Epithelial cell of esophagus (primary cell): ENCODE measurements around the gene SUSD4.
A peak's percentile ranks its signal among the peaks of the same experiment; 100 is the strongest.
"Not testable (repeated sequence)": the region's sequence is repeated elsewhere in the genome, so short reads cannot be mapped to it uniquely, and the experiment has no call there.

Experiments used
- DNase-seq: peaks from one replicate; pipeline ENCODE4 v3.0.0; 2010; ENCODE audit warnings: low read depth
- H3K4me3 ChIP-seq: 2 replicates; pipeline ENCODE4 v1.5.1; 2011; ENCODE audit warnings: mild to moderate bottlenecking, low read length, control low read depth
- TF ChIP-seq, protein P1 (sequence below): IDR thresholded peaks from 2 replicates; pipeline ENCODE4 v1.5.1; 2011; ENCODE audit warnings: low read depth, mild to moderate bottlenecking, low read length, control low read depth, inconsistent platforms; ENCODE audit not compliant: insufficient read depth; ENCODE audit errors: missing control alignments

SUSD4 gene

DNA sequence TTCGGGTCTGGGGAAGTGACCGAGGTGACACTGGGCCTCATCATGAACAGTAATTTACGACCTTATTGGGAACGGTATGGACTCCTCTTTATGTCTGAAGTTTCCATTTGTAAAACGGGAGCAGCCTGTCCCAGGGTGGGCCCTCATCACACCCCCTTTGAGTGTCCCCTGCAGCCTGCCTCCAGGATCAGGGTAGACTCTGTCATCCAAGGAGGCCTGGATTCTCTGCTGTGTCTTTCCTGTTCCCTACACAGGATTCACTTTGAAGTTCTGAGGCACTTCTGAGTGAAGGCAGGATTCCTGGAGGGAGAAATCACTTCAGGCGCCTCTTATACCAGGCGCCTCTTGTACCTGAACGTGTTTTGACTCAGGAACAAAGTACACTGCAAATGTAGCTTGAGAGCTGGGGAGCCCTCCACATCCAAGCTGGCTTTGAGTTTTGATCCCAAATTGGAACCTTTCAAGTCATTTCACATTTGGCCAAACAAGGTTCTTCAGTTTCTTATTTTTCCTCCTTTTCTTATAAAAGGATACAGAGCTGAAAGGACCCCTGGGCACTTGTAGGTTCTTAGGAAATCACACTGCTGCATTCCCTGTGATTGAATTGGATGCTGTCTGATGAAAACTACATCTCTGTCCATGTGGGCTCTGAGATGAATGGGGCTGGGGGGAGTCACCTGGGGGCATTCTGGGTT lies 106.0 kb downstream of the SUSD4 start:
- H3K4me3 ChIP-seq: no peak overlapping the region
- TF ChIP-seq, protein P1, sequence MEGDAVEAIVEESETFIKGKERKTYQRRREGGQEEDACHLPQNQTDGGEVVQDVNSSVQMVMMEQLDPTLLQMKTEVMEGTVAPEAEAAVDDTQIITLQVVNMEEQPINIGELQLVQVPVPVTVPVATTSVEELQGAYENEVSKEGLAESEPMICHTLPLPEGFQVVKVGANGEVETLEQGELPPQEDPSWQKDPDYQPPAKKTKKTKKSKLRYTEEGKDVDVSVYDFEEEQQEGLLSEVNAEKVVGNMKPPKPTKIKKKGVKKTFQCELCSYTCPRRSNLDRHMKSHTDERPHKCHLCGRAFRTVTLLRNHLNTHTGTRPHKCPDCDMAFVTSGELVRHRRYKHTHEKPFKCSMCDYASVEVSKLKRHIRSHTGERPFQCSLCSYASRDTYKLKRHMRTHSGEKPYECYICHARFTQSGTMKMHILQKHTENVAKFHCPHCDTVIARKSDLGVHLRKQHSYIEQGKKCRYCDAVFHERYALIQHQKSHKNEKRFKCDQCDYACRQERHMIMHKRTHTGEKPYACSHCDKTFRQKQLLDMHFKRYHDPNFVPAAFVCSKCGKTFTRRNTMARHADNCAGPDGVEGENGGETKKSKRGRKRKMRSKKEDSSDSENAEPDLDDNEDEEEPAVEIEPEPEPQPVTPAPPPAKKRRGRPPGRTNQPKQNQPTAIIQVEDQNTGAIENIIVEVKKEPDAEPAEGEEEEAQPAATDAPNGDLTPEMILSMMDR: no peak

DNA sequence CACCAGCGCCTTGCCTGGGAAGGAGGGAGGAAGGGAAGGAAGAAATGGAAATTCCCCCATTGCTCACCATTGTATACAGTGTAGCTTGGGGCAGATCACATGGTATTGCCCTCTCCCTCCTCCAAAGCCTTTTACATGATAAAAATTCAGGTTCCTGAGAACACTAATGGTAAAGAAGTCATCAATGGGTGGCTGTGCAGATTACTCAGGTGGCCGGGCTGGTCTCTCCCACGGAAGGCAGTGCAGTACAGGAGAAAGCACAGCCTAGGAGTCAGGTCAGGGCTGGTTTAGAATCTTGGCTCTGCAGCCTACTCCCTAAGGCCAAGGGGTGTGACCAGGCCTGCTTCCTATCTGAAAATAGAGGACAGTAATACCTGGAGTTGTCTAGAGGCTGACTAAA lies 107.9 kb downstream of the SUSD4 start:
- no peak overlapping the region for H3K4me3 ChIP-seq
- peak; percentile 79 for DNase-seq
- TF ChIP-seq, protein P1: no peak

More for the DNA sequence above, 106.0 kb downstream of the SUSD4 start:
- DNase-seq: no peak

DNA sequence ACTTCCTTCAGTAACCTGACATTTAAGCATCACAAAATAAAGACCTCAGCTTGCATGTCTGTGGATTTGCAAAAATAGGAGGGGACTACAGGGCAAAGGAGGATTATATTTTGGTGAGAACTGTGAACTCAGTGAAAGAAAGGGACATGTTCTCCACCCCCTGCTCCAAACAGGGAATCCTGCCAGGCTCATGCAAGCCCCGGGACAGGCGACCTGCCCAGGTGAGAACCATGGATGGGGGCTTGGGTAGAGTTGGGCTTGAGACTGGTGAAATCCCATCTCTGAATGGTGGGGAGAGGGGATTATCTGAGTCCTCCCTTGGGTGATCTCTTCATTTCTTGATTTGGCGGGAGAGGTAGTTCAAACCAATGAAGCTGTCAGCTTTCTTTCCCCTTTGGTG lies 110.1 kb downstream of the SUSD4 start:
- TF ChIP-seq, protein P1: no peak
- no peak overlapping the region for H3K4me3 ChIP-seq
- no peak for DNase-seq

DNA sequence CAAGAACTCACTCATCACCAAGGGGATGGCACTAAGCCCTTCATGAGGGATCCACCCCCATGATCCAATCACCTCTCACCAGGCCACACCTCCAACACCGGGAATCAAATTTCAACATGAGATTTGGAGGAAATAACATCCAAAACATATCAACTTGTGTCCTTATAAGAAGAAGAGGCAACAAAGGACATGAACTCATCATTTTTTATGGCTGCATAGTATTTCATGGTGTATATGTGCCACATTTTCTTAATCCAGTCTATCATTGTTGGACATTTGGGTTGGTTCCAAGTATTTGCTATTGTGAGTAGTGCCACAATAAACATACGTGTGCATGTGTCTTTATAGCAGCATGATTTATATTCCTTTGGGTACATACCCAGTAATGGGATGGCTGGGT lies 112.6 kb downstream of the SUSD4 start:
- H3K4me3 ChIP-seq, DNase-seq: not testable (repeated sequence)

DNA sequence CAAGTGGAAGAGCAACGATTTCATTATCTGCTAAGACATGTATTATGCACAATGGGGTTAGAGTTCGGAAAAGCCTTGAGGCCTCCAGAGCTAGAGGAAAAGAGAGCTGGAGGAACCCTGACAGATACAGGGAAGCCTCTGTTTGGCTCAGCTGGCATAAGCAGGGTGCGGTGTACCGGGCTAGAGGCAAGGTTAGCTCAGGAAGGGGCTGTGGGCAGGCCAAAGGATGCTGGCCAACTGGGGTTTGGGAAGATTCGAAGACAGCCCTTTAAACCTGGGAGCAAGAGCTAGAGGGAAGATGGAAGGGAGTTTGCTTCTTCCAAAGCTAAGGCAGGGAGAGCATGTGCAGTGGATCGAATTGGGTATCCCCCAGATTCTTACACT lies 113.4 kb downstream of the SUSD4 start:
- TF ChIP-seq, protein P1: no peak
- H3K4me3 ChIP-seq: no peak overlapping the region
- no peak for DNase-seq

DNA sequence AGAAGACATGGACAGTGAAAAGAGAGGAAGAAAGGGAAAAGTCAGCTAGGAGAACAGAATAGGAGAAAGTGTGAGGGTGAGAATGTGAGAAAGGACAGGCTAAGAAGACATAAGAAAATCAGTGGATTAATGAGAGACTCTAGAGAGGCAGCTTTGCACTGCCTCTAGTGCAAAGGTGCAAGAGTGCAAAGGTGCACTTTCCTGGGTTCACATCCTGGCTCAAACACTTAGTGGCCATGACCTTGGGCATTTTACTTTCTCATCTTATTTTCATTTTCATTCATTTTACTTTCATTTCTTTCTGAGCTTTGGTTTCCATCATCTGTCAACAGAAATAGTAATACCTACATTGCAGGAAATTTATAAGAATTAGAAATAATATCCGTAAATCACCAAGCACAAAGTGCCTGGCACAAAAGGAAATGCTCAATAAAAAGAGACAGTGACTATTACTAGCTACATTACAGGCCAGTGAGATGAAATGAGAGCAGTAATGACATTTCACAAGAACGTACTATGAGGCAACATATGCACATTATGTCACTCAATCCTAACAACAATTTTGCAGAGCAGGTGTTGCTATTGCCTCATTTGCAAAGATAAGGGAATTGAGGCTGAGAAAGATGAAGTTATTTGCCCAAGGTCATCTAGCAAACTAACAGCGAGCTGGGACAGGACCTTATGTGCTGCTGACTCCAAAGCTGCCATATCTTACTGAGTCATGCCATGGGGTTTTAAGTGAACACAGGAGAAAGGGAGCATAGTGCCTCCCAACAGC lies 113.9 kb downstream of the SUSD4 start:
- H3K4me3 ChIP-seq: no peak overlapping the region
- peak; percentile 95 for DNase-seq
- TF ChIP-seq, protein P1: no peak

DNA sequence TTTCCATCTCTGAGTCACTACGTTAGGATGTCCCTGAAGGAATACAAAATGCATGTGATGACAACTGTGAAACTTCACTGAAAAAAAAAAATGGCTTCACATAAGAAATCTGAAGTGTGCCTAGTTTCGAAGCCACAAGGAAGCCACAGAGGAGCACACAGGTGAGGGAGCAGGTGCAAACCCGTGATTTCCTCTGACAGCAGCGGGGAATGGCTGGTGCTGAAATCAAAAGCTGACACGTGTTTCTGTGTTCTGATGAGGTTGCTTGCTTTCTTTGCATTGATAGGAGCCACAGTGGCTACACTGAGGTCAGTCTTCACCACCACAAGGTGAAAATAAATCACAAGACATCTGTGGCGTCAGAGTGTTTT lies 115.2 kb downstream of the SUSD4 start:
- TF ChIP-seq, protein P1: no peak
- DNase-seq: no peak
- no peak overlapping the region for H3K4me3 ChIP-seq
